ENCODE results near the gene SELPLG.

Gene SELPLG

GRCh38 chr12:108612788-108613282 lies 20.9 kb downstream of the SELPLG start:
- Mint-ChIP-seq H3K27ac (no peak overlapping the region), H3K4me3 (no peak overlapping the region), H3K27me3 (no peaks in the 10 kb centered on the region), H3K4me1 (ENCODE audit: low read depth) (peaks cover 44% of the 10 kb centered on the region), H3K36me3 (ENCODE audit: low read depth) (peaks cover 6% of the 10 kb centered on the region), H3K9me3 (peaks cover 12% of the 10 kb centered on the region)
- DNase-seq, result no peak

GRCh38 chr12:108611884-108612415 lies 21.7 kb downstream of the SELPLG start:
- peak overlapping the region; percentile 1 for H3K27ac Mint-ChIP-seq
- peaks cover 6% of the 10 kb centered on the region for H3K36me3 Mint-ChIP-seq (ENCODE audit: low read depth)
- H3K9me3 Mint-ChIP-seq, result peaks cover 12% of the 10 kb centered on the region
- no peak overlapping the region for H3K4me3 Mint-ChIP-seq
- H3K27me3 Mint-ChIP-seq, result no peaks in the 10 kb centered on the region
- H3K4me1 Mint-ChIP-seq (ENCODE audit: low read depth), result peaks cover 36% of the 10 kb centered on the region
- peak; percentile 74 for DNase-seq

- Mint-ChIP-seq H3K27ac (no peak overlapping the region), H3K36me3 (ENCODE audit: low read depth) (no peaks in the 10 kb centered on the region), H3K9me3 (peaks cover 5% of the 10 kb centered on the region), H3K4me3 (no peak overlapping the region), H3K27me3 (no peaks in the 10 kb centered on the region), H3K4me1 (ENCODE audit: low read depth) (peaks cover 26% of the 10 kb centered on the region)
- DNase-seq, result no peak
Measured at GRCh38 chr12:108610856-108611605, 22.7 kb downstream of the SELPLG start.

- no peak for DNase-seq
- Mint-ChIP-seq H3K4me1 (ENCODE audit: low read depth) (peaks cover 21% of the 10 kb centered on the region), H3K36me3 (ENCODE audit: low read depth) (no peaks in the 10 kb centered on the region), H3K27ac (no peak overlapping the region), H3K4me3 (no peak overlapping the region), H3K9me3 (no peaks in the 10 kb centered on the region), H3K27me3 (no peaks in the 10 kb centered on the region)
Measured at GRCh38 chr12:108610336-108610815, 23.3 kb downstream of the SELPLG start.

GRCh38 chr12:108609537-108610335 lies 24.0 kb downstream of the SELPLG start:
- Mint-ChIP-seq H3K4me1 (ENCODE audit: low read depth) (peaks cover 21% of the 10 kb centered on the region), H3K4me3 (no peak overlapping the region), H3K27ac (no peak overlapping the region), H3K9me3 (no peaks in the 10 kb centered on the region), H3K36me3 (ENCODE audit: low read depth) (no peaks in the 10 kb centered on the region), H3K27me3 (no peaks in the 10 kb centered on the region)
- DNase-seq, result no peak

- H3K4me1 Mint-ChIP-seq (ENCODE audit: low read depth), result peaks cover 18% of the 10 kb centered on the region
- H3K9me3 Mint-ChIP-seq, result no peaks in the 10 kb centered on the region
- H3K27me3 Mint-ChIP-seq, result no peaks in the 10 kb centered on the region
- no peak overlapping the region for H3K4me3 Mint-ChIP-seq
- no peaks in the 10 kb centered on the region for H3K36me3 Mint-ChIP-seq (ENCODE audit: low read depth)
- DNase-seq, result no peak
- H3K27ac Mint-ChIP-seq, result no peak overlapping the region
Measured at GRCh38 chr12:108608616-108609015, 25.1 kb downstream of the SELPLG start.

GRCh38 chr12:108607981-108608600 lies 25.6 kb downstream of the SELPLG start:
- Mint-ChIP-seq H3K27ac (no peak overlapping the region), H3K9me3 (no peaks in the 10 kb centered on the region), H3K4me3 (no peak overlapping the region), H3K27me3 (no peaks in the 10 kb centered on the region), H3K4me1 (ENCODE audit: low read depth) (peaks cover 14% of the 10 kb centered on the region), H3K36me3 (ENCODE audit: low read depth) (no peaks in the 10 kb centered on the region)
- DNase-seq, result no peak

- DNase-seq, result no peak
- peaks cover 2% of the 10 kb centered on the region for H3K4me1 Mint-ChIP-seq (ENCODE audit: low read depth)
- H3K27me3 Mint-ChIP-seq, result no peaks in the 10 kb centered on the region
- H3K36me3 Mint-ChIP-seq (ENCODE audit: low read depth), result no peaks in the 10 kb centered on the region
- peak overlapping the region; percentile 52 for H3K27ac Mint-ChIP-seq
- H3K4me3 Mint-ChIP-seq, result no peak overlapping the region
- H3K9me3 Mint-ChIP-seq, result no peaks in the 10 kb centered on the region
Measured at GRCh38 chr12:108606492-108606891, 27.2 kb downstream of the SELPLG start.

GRCh38 chr12:108605690-108606406 lies 27.8 kb downstream of the SELPLG start:
- no peak for DNase-seq
- no peak overlapping the region for H3K4me3 Mint-ChIP-seq
- H3K27me3 Mint-ChIP-seq, result no peaks in the 10 kb centered on the region
- no peaks in the 10 kb centered on the region for H3K4me1 Mint-ChIP-seq (ENCODE audit: low read depth)
- H3K36me3 Mint-ChIP-seq (ENCODE audit: low read depth), result no peaks in the 10 kb centered on the region
- peak overlapping the region; percentile 86 for H3K27ac Mint-ChIP-seq
- H3K9me3 Mint-ChIP-seq, result no peaks in the 10 kb centered on the region

- H3K27ac Mint-ChIP-seq, result peak overlapping the region; percentile 86
- H3K4me3 Mint-ChIP-seq, result no peak overlapping the region
- H3K27me3 Mint-ChIP-seq, result no peaks in the 10 kb centered on the region
- no peaks in the 10 kb centered on the region for H3K9me3 Mint-ChIP-seq
- no peaks in the 10 kb centered on the region for H3K4me1 Mint-ChIP-seq (ENCODE audit: low read depth)
- no peaks in the 10 kb centered on the region for H3K36me3 Mint-ChIP-seq (ENCODE audit: low read depth)
- no peak for DNase-seq
Measured at GRCh38 chr12:108605000-108605689, 28.5 kb downstream of the SELPLG start.

GRCh38 chr12:108604208-108604941 lies 29.3 kb downstream of the SELPLG start:
- H3K4me1 Mint-ChIP-seq (ENCODE audit: low read depth), result no peaks in the 10 kb centered on the region
- DNase-seq, result no peak
- H3K27ac Mint-ChIP-seq, result no peak overlapping the region
- H3K9me3 Mint-ChIP-seq, result no peaks in the 10 kb centered on the region
- no peaks in the 10 kb centered on the region for H3K36me3 Mint-ChIP-seq (ENCODE audit: low read depth)
- H3K27me3 Mint-ChIP-seq, result no peaks in the 10 kb centered on the region
- no peak overlapping the region for H3K4me3 Mint-ChIP-seq

GRCh38 chr12:108603743-108604142 lies 30.0 kb downstream of the SELPLG start:
- H3K27me3 Mint-ChIP-seq, result no peaks in the 10 kb centered on the region
- no peaks in the 10 kb centered on the region for H3K36me3 Mint-ChIP-seq (ENCODE audit: low read depth)

More at GRCh38 chr12:108603743-108604142, 30.0 kb downstream of the SELPLG start:
- DNase-seq, result no peak
- H3K27ac Mint-ChIP-seq, result no peak overlapping the region
- no peak overlapping the region for H3K4me3 Mint-ChIP-seq
- no peaks in the 10 kb centered on the region for H3K4me1 Mint-ChIP-seq (ENCODE audit: low read depth)
- no peaks in the 10 kb centered on the region for H3K9me3 Mint-ChIP-seq
